ENCODE results near the gene POLR1A. TPM values are rescaled to one million over a fixed set of nuclear protein-coding genes. Genes with fewer than 3 reads are reported as not detected.

Gene POLR1A
- total and polyA plus RNA-seq, 2 donors (not counting 1 experiment from before 2014, with no cell fraction given), result 3.4 to 36.8 TPM

DNA sequence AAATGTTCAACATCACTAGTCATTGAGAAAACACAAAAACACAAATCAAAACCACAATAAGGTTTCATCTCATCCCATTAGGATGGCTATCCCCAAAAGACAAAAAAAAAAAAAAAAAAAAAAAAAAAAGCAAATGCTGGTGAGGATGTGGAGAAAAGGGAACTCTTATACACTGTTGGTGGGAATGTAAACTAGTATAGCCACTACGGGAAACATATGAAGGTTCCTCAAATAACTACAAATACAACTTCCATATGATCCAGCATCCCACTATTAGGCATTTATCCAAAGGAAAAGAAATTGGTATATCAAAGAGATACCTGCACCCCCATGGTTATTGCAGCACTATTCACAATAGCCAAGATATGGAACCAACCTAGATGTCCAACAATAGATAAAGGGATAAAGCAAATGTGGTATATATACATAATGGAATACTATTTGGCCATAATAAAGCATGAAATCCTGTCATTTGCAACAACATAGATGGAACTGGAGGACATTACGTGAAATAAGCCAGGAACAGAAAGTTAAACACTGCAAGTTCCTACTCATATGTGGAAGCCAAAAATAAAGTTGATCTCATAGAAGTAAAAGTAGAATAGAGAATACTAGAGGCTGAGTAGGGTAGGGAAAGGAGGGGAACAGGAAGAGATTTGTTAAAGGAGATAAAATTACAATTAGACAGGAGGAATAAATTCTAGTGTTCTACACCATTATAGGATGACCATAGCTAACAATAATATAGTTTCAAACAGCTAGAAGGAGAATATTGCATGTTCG, 8.4 kb downstream of the POLR1A start:
- no peak overlapping the region for H3K4me3 Mint-ChIP-seq
- Histone ChIP-seq H3K27me3 (replicated peaks in 1 of 4; ENCODE audit: control extremely low read depth in 1 of 4, control insufficient read depth in 3 of 4, insufficient read depth in 4 of 4, low read length in 3 of 4) (no peaks in the 10 kb centered on the region), H3K4me3 (ENCODE audit: control extremely low read depth in 1 of 5, extremely low read depth in 1 of 5, insufficient read depth in 1 of 5, low read depth in 2 of 5, low read length in 4 of 5) (no peak overlapping the region), H4K20me1 (ENCODE audit: control insufficient read depth, insufficient read depth, low read length, poor library complexity, severe bottlenecking) (no peaks in the 10 kb centered on the region), H3K36me3 (replicated peaks in 1 of 2; ENCODE audit: control extremely low read depth in 1 of 2, control insufficient read depth in 1 of 2, extremely low read depth in 1 of 2, insufficient read depth in 2 of 2, low read length in 1 of 2) (peaks cover 10 to 55% of the 10 kb centered on the region in 2 experiments), H3K9me3 (ENCODE audit: control extremely low read depth in 1 of 3, control insufficient read depth in 2 of 3, insufficient read depth in 1 of 3, low read length in 2 of 3) (no peaks in the 10 kb centered on the region), H2AFZ (ENCODE audit: insufficient read depth, low read depth, low read length, poor library complexity, severe bottlenecking) (no peak overlapping the region), H3K4me2 (replicated peaks; ENCODE audit: low read depth, low read length, poor library complexity, severe bottlenecking) (no peak overlapping the region), H3K9ac (ENCODE audit: low read length) (no peak overlapping the region), H3K79me2 (ENCODE audit: control insufficient read depth, insufficient read depth, low read length) (peaks cover 41% of the 10 kb centered on the region), H3K27ac (ENCODE audit: low read length in 2 of 2) (no peak overlapping the region), H3K4me1 (ENCODE audit: control insufficient read depth in 2 of 2, insufficient read depth in 2 of 2, low read length in 2 of 2) (no peaks in the 10 kb centered on the region)
- DNase-seq, result no peak
- H3K9me3 Mint-ChIP-seq (ENCODE audit: insufficient read depth), result no peaks in the 10 kb centered on the region
- ChIA-PET POLR2A (no interaction called here), CTCF (no interaction called here)
- no peak for ATAC-seq (ENCODE audit: low read depth)
- H3K27ac Mint-ChIP-seq, result no peak overlapping the region
- TF ChIP-seq, protein P1, sequence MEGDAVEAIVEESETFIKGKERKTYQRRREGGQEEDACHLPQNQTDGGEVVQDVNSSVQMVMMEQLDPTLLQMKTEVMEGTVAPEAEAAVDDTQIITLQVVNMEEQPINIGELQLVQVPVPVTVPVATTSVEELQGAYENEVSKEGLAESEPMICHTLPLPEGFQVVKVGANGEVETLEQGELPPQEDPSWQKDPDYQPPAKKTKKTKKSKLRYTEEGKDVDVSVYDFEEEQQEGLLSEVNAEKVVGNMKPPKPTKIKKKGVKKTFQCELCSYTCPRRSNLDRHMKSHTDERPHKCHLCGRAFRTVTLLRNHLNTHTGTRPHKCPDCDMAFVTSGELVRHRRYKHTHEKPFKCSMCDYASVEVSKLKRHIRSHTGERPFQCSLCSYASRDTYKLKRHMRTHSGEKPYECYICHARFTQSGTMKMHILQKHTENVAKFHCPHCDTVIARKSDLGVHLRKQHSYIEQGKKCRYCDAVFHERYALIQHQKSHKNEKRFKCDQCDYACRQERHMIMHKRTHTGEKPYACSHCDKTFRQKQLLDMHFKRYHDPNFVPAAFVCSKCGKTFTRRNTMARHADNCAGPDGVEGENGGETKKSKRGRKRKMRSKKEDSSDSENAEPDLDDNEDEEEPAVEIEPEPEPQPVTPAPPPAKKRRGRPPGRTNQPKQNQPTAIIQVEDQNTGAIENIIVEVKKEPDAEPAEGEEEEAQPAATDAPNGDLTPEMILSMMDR (IDR thresholded peaks at IDR 0.05), result no peak
- no peak for TF ChIP-seq EZH2 (IDR thresholded peaks at IDR 0.05; ENCODE audit: borderline replicate concordance, insufficient read depth, low read depth, low read length, poor library complexity, severe bottlenecking)
- intact Hi-C loops (cut with micrococcal nuclease), result no loop called here
- no peaks in the 10 kb centered on the region for H3K27me3 Mint-ChIP-seq
- WGBS (ENCODE audit: insufficient coverage), result no CpG with 5 or more reads among the region's 3 CpGs
- peaks cover 2% of the 10 kb centered on the region for H3K4me1 Mint-ChIP-seq

DNA sequence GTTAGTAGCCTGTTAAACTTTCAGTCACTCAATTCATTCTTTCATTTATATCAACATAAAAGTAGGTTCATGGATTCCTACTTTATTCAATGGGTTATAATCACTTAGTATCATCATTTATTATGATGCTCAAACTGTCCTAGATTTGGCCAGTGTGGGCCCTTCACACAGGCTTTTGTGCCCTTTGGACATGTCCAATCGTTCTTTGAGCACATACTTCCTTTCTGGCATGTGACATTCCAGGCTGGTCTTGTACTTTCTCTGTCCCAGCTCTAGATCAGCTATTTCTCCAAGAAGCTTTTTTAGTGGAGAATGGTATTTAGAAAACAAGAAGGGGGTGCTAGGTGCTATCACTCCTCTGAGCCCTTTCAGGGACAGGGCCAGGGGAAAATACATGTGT, 11.5 kb downstream of the POLR1A start:
- POLR2A ChIA-PET, result no interaction called here
- H3K27me3 Mint-ChIP-seq, result no peaks in the 10 kb centered on the region
- no peaks in the 10 kb centered on the region for H4K20me1 ChIP-seq (ENCODE audit: control insufficient read depth, insufficient read depth, low read length, poor library complexity, severe bottlenecking)
- H3K27ac Mint-ChIP-seq, result no peak overlapping the region
- ATAC-seq (ENCODE audit: low read depth), result no peak
- no peak overlapping the region for H3K4me3 Mint-ChIP-seq
- CTCF ChIA-PET, result no interaction called here
- intact Hi-C loops (cut with micrococcal nuclease), result no loop called here
- peaks cover 23% of the 10 kb centered on the region for H3K79me2 ChIP-seq (ENCODE audit: control insufficient read depth, insufficient read depth, low read length)
- no peak overlapping the region for H3K9ac ChIP-seq (ENCODE audit: low read length)
- no peak for TF ChIP-seq EZH2 (IDR thresholded peaks at IDR 0.05; ENCODE audit: borderline replicate concordance, insufficient read depth, low read depth, low read length, poor library complexity, severe bottlenecking)
- TF ChIP-seq, protein P1 (IDR thresholded peaks at IDR 0.05), result no peak
- H3K36me3 ChIP-seq (replicated peaks in 1 of 2; ENCODE audit: control extremely low read depth in 1 of 2, control insufficient read depth in 1 of 2, extremely low read depth in 1 of 2, insufficient read depth in 2 of 2, low read length in 1 of 2), result peaks cover 11 to 62% of the 10 kb centered on the region in 2 experiments
- H3K4me3 ChIP-seq (ENCODE audit: control extremely low read depth in 1 of 5, extremely low read depth in 1 of 5, insufficient read depth in 1 of 5, low read depth in 2 of 5, low read length in 4 of 5), result no peak overlapping the region
- no peaks in the 10 kb centered on the region for H3K9me3 Mint-ChIP-seq (ENCODE audit: insufficient read depth)
- H3K4me1 ChIP-seq (ENCODE audit: control insufficient read depth in 2 of 2, insufficient read depth in 2 of 2, low read length in 2 of 2), result no peaks in the 10 kb centered on the region
- H3K9me3 ChIP-seq (ENCODE audit: control extremely low read depth in 1 of 3, control insufficient read depth in 2 of 3, insufficient read depth in 1 of 3, low read length in 2 of 3), result no peaks in the 10 kb centered on the region
- no peak overlapping the region for H3K4me2 ChIP-seq (replicated peaks; ENCODE audit: low read depth, low read length, poor library complexity, severe bottlenecking)
- H2AFZ ChIP-seq (ENCODE audit: insufficient read depth, low read depth, low read length, poor library complexity, severe bottlenecking), result no peak overlapping the region
- no peaks in the 10 kb centered on the region for H3K27me3 ChIP-seq (replicated peaks in 1 of 4; ENCODE audit: control extremely low read depth in 1 of 4, control insufficient read depth in 3 of 4, insufficient read depth in 4 of 4, low read length in 3 of 4)
- DNase-seq, result no peak
- H3K27ac ChIP-seq (ENCODE audit: low read length in 2 of 2), result no peak overlapping the region
- peaks cover 2% of the 10 kb centered on the region for H3K4me1 Mint-ChIP-seq
- WGBS (ENCODE audit: insufficient coverage), result no CpG with 5 or more reads among the region's 1 CpG
